OCI-M2 (cell line): ENCODE measurements around the gene STMN3.
"Not testable (repeated sequence)": the region's sequence is repeated elsewhere in the genome, so short reads cannot be mapped to it uniquely, and the experiment has no call there.

Experiments used
- DNase-seq: peaks from one replicate; lab custom pipeline; 2025; ENCODE audit not compliant: unreplicated experiment; lab: John Stamatoyannopoulos, UW

The STMN3 gene

GRCh38 chr20:63678667-63679465, 25.6 kb upstream of the STMN3 start:
- no peak for DNase-seq

- DNase-seq: no peak
These were observed 24.8 kb upstream of the STMN3 start for GRCh38 chr20:63678071-63678470.

GRCh38 chr20:63675681-63676368, 22.6 kb upstream of the STMN3 start:
- no peak for DNase-seq

- no peak for DNase-seq
These were observed 20.7 kb upstream of the STMN3 start for GRCh38 chr20:63673951-63674350.

GRCh38 chr20:63672666-63673065, 19.4 kb upstream of the STMN3 start:
- no peak for DNase-seq

GRCh38 chr20:63671695-63672094, 18.5 kb upstream of the STMN3 start:
- DNase-seq: not testable (repeated sequence)

GRCh38 chr20:63668351-63668750, 15.1 kb upstream of the STMN3 start:
- no peak for DNase-seq

GRCh38 chr20:63667858-63668257, 14.6 kb upstream of the STMN3 start:
- DNase-seq: no peak

- no peak for DNase-seq
These were observed 12.5 kb upstream of the STMN3 start for GRCh38 chr20:63665708-63666107.

GRCh38 chr20:63664861-63665594, 11.8 kb upstream of the STMN3 start:
- no peak for DNase-seq

GRCh38 chr20:63664143-63664851, 11.1 kb upstream of the STMN3 start:
- DNase-seq: no peak

GRCh38 chr20:63663332-63664066, 10.3 kb upstream of the STMN3 start:
- no peak for DNase-seq

- no peak for DNase-seq
These were observed 9.6 kb upstream of the STMN3 start for GRCh38 chr20:63662813-63663189.

- no peak for DNase-seq
These were observed 9.0 kb upstream of the STMN3 start for GRCh38 chr20:63661959-63662812.

- DNase-seq: no peak
These were observed 7.9 kb upstream of the STMN3 start for GRCh38 chr20:63661108-63661507.

- DNase-seq: no peak
These were observed 7.4 kb upstream of the STMN3 start for GRCh38 chr20:63660622-63661021.

- DNase-seq: not testable (repeated sequence)
These were observed 7.0 kb upstream of the STMN3 start for GRCh38 chr20:63660174-63660573.

- DNase-seq: no peak
These were observed 6.1 kb upstream of the STMN3 start for GRCh38 chr20:63659370-63659769.

- no peak for DNase-seq
These were observed 5.5 kb upstream of the STMN3 start for GRCh38 chr20:63658749-63659187.
